HG03439 (cell line): ENCODE measurements around the gene PINLYP.

Source experiments
- ATAC-seq: cut with Tn5 transposase; IDR thresholded peaks from one replicate; pipeline ENCODE4 v1.9.1; 2021; ENCODE audit warnings: mild to moderate bottlenecking, moderate library complexity; ENCODE audit not compliant: unreplicated experiment

The PINLYP gene

DNA sequence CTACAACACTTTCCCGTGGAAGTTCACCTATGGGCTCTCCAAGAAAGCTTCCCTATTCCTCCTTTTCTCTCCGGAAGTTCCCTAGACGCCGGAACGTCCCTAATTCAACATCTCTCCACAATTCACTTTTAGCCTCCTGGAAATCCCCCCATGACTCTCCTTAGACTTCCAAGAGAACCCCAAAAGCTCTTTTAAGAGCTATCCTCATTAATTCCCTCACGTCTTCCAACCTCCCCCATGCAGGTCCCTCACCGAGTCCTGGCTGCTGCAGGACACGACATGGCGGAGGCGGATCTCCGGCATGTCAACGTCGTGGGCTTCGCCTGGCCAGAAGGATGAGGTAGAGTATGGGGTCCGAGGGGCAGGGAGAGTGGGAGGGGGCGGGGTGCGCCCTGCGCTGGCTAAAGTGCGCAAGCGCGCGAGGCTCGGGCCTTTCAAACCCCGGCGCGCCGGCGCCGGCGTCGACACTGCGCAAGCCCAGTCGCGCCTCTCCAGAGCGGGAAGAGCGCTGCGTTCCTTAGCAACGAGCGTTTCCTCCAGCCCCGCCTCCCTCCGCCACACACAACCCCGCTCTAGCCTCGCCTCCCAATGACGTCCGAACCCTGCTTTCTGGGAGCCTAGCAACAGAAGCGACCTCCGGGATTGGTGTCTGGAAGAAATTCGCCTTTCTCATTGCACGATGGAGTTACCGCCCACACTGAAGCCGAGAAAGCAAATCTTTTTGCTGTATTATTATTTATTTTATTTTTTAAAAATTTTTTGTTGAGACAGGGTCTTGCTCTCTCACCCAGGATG lies at the start of gene PINLYP, which contains the start of gene XRCC1:
PINLYP (plus strand) TSS at position 646 of the 795 bp plus-strand sequence. CDS start 1,391 bp downstream, outside the sequence.
XRCC1 (minus strand) TSS at position 372 of the 795 bp plus-strand sequence; CDS start at position 303, 69 bp downstream.
- ATAC-seq: peak; percentile 93

DNA sequence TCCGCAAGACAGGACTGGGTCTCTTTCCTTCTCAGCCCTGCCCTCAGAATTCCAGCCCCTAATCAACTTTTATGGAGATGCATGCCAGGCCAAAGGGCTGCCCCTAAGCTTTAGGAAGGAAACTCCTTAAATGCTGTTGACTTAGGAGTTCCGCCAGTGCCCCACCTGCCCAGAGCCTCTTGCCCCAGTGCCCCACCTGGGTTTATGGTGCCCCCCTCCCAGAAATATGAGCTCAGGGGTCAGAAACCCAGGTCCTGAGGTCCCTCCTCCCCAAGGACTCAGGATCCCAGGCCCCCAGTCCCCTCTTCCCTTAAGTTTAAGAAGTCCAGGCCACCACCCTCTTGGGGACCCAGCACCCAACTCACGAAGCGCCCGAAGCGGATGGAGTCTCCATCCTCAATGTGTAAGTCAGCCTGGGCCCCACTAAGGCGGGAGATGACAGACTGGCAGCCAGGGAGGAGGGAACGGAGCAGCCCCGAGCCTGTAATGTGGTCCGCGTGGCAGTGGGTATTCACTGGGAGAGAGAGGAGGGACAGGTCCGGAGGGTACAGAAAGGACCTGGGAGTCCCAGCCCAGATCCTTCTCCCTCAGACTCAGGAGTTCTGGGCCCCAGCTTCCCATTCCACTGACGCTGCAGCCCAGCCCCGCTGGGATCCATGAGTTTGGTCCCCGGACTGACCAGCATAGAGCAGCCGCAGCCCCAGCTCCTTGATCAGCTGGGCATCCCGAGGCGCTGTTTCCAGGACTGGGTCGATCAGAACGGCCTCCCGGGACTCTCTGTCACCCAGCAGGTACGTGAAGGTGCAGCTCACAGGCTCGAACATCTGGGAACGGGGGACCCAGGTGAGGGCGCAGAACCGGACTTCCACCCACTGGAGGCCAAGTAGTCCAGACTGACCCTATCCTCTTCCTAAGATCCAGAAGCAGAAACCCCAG lies 49.5 kb upstream of the PINLYP start:
- ATAC-seq: no peak

DNA sequence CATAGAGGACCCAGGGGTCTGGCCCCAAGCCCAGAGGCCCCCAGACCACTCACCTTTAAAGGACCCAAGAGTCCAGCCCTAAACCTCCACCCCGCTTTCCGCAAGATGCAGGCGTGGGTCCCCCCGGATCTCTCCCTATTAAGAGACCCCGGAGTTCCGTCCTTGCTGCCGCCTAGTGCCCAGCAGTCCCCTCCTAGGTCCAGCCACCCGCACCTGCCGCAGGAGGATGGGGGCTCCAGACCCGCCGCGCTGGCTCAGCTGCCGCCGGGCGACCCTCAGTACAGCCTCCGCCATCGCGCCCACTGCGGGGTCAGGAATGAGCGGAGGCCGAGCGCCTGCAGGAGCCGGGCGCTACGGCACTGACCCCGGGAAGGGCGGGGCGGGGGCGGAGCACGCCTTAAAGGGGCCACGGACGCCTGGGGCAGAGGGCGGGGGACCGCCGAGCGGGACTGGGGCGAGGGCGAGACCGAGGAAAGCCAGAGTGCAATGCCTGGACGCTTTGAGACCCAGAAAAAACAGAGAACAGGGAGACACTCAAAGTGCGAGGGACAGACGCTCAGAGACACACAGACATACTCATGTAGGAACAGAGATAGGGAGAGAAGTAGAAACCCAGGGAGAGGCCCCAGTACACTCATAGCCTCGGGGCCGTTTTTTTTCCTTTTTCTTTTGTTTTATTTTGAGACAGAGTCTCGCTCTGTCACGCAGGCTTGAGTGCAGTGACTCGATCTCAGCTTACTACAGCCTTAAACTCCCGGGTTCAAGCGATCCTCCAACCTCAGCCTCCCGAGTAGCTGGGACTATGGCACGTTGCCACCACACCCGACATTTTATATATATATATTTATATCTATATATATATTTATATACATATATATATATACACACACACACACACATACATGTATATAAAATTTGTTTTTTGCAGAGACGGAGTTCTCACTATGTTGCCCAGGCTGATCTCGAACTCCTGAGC lies 48.4 kb upstream of the PINLYP start, which contains the start of gene ETHE1:
ETHE1 (minus strand) TSS at position 318 of the 976 bp plus-strand sequence; CDS start at position 294, 24 bp downstream.
- ATAC-seq: no peak

DNA sequence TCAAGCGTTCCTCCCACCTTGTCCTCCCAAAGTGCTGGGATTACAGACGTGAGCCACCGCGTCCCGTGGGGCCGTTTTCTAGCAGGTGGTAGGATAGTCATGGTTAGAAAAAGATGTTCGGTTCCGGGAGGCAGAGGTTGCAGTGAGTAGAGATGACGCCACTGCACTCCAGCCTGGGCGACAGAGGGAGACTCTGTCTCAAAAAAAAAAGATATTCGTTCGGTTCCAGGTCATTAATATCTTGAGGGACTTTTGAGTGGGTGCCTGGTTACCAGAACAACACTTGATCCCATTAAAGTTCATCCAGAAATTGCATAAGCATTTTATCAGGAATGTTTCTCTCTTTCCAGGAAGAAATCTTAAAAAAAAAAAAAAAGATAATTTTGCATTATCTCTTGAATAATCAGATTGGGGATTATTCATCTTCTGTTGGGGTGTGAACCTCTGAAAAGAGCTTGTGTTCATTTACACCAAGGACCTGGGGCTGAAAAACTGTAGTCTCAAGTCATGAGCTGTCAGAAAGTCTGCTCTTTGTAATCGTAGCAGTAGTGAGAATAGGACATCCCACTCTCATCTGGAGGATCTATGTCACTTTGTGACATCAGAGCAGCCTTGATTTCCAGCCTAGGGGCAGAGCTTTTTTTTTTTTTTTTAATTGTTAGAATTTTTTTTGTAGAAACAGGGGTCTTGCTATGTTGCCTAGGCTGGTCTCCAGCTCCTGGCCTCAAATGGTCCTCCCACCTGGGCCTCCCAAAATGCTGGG lies 47.6 kb upstream of the PINLYP start:
- no peak for ATAC-seq

DNA sequence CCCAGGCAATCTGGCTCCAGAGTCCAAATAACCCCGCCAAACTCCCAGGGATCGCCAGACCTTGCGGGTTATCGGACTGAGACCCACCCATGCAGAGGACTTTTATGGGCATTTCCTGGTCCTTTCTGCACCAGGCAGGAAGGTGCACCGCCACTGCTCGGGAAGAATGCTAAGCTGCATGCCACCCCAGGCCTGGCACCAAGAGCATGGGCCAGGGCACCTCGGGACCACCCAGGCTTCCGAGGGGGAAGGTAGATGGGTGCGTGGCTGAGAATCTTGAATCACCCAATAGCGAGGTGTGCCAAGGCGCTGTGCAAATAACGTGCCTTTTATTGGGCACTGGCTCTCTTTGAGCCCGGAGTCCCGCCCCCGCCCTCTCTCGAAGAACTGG lies 43.0 kb upstream of the PINLYP start:
- ATAC-seq: no peak

DNA sequence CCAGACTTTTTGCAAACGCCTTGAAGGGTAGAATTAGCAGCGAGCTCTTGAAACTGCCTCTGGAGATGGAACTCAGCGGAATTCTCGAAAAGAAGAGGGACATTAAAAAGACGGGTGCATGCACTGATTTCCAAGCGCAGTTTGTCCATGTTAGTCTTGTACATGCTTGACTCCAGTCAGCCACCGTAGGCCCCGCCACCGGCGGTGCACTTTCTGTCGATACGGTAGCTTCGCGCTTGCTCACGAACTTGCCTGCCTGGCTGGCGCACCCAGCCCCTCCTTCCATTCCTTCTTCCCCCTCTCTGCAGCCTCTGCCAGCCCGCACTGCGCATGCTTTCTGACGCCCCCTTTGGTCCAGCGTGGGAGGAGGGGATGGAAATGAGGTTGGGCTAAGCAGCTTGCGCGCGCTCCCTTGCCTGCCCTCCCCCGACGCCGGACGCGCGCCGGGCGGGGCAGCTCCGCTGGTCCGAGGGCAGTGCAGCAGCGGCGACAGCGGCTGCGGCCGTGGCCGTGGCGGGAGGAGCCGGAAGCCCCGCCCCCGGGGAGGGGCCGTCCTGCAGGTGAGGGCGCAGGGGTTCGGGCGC lies 42.5 kb upstream of the PINLYP start, which contains the start of gene ZNF575:
ZNF575 (plus strand) TSS at position 227 of the 584 bp plus-strand sequence. CDS start 1,235 bp downstream, outside the sequence.
- ATAC-seq: peak; percentile 59

DNA sequence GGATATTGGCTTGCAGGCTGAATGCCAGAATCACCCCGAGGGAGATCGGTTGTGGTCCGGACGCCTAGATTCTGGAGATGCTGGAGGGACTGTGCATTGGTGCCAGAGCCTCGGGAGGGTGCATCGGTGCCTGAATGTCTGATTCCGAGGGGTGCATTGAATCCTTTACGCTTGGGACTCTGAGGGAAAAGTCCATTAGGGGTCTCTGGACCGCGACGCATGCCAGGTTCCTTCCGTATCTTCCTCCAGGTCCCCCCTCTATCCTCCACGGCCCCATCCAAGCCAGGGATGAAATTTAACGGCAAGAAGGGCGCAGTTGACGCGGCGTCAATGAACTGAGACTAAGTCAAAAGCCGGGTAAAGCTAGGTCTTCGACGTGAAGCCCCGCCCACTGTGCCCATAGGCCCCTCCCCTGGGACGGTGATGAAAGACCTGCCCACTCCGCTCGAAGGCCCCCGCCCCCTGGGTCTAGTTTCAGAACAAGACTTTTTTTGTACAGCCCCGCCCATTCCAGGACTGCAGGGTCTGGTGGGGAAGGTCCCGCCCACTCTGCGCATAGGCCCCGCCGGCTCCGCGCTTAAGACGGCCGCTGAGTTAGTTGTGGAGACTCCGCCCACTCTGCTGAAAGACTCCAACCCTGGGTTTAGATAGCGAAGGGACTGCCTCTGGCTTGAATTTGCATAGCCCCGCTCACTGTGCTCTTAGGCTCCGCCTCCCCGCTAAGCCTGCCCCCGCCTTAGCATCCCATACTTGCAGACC lies 41.9 kb upstream of the PINLYP start:
- ATAC-seq: peak; percentile 55

DNA sequence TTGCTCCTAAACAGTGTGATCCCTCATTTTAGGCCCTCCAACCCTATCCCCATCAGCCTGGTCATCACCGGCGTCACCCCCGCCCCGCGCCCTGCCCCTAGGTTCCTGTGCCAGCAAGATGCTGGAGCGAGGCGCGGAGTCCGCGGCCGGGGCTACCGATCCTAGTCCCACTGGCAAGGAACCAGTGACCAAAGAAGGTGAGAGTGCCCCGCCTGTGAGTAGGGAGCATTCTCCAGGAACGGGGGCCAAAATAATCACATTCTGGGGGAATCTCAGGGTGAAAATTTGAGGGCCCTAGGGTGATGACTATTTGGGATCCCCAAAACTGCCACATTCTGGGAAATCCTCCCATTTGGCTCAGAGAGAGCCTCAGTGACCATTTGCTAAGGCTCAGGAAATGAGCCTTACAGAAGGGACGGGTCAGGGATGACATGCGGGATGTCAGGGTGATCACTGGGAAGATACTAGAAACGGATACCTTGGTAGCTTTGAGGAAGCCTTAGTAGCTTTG lies 41.2 kb upstream of the PINLYP start:
- ATAC-seq: no peak

DNA sequence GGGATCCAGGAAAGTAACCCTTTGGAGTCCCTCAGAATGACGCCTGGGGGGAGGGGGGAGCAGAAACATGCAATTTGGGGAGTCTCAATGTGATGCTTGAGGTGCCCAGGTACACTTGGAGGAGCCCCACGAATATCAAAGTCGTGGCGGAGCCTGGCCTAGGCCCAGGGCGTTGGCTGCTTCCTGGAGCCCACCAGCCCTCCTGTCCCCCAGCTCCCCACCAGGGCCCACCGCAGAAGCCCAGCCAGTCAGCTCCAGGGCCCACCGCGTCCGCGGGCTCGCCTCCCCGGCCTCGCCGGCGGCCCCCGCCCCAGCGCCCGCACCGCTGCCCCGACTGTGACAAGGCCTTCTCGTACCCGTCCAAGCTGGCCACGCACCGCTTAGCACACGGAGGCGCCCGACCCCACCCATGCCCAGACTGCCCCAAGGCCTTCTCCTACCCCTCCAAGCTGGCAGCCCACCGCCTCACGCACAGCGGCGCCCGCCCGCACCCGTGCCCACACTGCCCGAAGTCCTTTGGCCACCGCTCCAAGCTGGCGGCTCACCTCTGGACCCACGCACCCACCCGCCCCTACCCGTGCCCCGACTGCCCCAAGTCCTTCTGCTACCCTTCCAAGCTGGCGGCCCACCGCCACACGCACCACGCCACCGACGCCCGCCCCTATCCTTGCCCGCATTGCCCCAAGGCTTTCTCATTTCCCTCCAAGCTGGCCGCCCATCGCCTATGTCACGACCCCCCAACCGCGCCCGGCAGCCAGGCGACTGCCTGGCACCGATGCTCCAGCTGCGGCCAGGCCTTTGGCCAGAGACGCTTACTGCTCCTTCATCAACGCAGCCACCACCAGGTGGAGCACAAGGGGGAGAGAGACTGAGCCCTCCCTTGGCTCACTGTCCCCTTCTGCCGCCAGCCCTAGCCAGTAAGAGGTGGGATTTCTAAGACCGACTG lies 40.5 kb upstream of the PINLYP start:
- ATAC-seq: no peak

DNA sequence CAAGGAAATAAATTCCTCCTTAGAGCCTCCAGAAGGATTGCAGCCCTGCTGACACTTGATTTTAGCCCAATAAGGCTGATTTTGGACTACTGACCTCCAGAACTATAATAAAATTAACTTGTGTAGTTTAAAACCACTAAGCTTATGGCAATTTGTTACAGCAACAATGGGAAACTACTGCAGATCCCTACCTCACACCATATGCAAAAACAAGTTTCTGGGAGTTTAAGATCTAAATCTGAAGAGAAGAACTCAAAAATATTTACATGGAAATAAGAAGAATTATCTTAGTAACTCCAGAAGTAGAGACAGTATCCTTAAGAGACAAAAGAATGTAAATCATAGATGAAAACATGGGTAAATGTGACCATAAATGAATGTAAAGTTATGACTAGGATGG lies 36.7 kb upstream of the PINLYP start:
- ATAC-seq: no peak

DNA sequence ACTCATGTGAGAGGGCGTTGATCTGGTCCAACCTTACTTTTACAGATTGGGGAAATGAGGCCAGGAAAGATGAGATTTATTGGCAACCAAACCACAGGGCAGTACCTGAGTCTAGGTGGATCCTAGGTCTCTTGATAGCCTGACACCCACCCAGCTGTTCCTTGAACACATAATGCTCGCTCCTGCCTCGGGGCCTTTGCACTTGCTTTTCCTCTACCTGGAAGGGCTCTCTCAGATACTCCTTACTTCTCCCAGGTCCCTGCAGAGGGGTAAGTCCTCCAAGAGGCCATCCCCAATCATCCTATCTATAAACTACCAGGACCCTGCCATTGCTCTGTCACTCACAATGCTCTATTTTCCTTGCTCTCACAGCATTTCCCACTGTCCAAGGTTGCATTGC lies 35.2 kb upstream of the PINLYP start:
- ATAC-seq: no peak

DNA sequence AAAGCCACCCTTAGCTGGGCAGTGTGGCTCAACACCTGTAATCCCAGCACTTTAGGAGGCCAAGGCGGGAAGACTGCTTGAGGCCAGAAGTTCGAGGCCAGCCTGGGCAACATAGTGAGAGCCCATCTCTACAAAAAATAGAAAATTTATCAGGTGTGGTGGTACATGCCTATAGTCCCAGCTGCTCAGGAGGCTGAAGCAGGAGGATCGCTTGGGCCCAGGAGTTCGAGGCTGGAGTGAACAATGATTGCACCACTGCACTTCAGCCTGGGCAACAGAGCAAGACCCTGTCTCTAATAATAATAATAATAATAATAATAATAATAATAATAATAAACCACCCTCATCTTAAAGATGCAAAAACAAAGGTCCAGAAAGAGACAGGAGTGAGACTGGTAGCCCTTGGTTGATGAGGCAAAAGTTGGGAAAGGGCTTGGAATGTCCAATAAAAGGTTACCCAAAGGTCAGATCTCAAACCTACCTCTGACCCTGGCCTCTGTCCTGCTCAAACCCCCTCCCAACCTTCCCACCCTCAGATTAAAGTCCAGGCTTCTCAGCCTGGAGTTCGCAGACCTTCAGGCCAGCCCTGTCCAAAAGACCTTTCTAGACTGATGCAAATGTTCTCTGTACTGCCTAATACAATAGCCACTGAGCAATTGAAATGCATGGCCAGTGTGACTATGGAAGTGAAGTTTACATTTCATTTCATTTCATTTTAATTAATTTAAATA lies 33.5 kb upstream of the PINLYP start:
- ATAC-seq: no peak

DNA sequence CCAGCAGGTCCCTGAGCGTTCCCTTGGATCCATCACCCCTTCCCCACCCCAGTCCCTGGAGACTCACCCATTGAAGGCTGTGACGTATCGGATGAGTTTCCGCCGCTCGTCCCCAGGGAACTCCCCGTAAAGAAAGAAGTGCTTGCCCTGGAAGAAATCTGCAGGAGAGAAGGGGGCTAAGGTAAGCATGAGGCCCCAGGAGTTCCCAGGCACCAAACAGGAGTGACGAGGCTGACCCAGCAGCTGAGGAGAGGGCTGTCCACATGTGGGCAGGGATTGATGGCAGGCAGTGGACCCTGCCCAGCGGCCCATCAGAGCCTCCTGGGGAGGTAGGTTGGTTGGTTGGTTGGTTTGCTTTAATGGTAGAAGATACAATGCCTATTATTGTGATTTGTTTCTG lies 31.5 kb upstream of the PINLYP start:
- no peak for ATAC-seq

DNA sequence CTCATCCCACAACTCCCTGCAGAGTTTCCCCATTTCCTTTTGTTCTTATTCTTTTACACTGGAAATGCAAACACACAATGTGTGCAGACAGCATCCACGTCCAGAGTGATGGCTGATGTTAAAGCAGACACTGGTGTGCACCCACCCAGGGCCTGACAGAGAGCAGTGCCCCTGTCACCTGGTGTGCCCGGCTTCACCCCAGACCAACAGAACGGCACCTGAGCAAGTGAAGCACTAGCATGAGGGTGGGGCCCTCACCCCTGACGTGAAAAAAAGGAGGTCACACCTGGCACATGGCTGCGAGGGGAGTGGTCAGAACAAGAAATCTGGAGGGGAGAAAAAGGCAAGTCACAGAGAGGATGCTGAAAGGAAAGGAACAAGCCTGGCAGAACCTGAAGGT lies 30.3 kb upstream of the PINLYP start:
- no peak for ATAC-seq

DNA sequence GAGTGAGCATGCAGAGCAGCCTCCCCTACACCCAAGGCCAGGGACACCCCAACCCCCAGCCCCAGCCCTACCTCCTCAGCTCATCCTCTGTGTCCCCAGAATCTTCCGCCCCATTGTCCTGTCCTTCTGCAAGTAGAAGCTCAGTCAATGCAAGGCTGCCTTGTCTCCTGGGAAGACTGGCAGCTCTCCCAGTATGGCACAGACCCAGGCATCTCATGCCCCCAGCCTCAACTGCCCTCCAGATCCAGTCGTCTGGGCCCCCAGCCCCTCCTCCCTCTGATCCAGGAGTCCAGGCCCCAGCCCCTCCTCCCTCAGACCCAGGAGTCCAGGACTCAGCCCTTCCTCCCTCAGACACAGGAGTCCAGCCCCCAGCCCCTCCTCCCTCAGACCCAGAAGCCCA lies 29.6 kb upstream of the PINLYP start:
- ATAC-seq: no peak

DNA sequence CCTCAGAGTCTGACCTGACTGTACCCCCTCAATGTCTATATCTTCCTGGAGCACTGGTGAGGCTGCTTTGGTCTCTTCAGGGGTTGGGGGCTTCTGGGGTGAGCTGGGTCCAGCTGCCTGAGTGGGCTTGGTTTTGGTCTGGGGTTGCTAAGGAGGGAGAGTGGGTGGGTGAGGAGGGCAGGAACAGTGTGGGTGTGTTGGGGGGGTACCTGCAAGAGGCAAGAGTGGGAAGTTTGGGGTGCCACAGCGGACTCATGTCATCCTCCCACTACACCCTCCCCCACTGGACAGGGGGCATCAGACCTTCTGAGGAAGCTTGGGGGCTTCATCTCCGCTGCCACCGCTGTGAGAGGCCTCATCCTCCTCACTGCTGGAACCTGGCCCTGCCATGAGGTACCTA lies 29.0 kb upstream of the PINLYP start:
- no peak for ATAC-seq
